Measurements from ENCODE around the gene STIL. TPM values are rescaled to one million over a fixed set of nuclear protein-coding genes. Genes with fewer than 3 reads are reported as not detected.

STIL gene
- total RNA-seq, 1 experiment from 2014 or later = 29.4 TPM

DNA sequence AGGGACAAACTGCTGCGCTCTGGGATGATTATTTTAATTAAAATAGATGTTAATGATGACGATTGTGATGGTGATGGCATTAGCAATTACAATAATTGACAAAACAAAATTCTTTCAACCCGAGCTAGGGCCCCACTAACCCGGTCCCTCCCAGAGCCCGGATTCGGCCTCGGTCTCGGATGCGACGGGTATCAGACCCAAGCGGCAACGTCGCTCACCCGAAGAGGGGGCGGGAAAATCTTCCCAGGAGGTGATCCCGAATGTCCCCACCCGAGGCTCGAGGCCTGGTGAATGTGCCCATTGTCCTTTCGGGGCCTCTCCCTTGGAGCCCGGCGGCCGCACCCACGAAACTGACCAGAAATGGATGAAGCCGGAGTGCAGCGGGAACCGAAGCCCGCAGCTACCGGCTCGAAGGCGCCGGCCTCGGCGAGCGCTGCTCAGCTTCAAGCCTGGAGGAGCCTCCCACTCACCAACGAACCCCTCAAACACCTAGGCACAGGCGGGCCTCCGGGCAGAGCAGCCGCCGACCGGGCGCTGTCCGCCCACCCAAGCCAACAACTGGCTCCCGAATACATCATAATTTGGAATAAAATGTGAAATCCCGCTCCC lies 83.2 kb downstream of the STIL start:
- no peak overlapping the region for H3K4me3 ChIP-seq (ENCODE audit: low read length)
- H3K36me3 ChIP-seq (ENCODE audit: insufficient read depth, low read length) = no peaks in the 10 kb centered on the region
- no peaks in the 10 kb centered on the region for H3K4me1 ChIP-seq (ENCODE audit: low read length)
- no peak overlapping the region for H3K4me2 ChIP-seq (ENCODE audit: low read depth, low read length, poor library complexity, severe bottlenecking)
- H3K27me3 ChIP-seq (ENCODE audit: low read length) = no peaks in the 10 kb centered on the region
- H3K9me3 ChIP-seq (ENCODE audit: low read length) = no peaks in the 10 kb centered on the region
- no peak overlapping the region for H3K9ac ChIP-seq (ENCODE audit: low read length)
- no peaks in the 10 kb centered on the region for H3K9me2 ChIP-seq (replicated peaks; ENCODE audit: insufficient read depth, low read length)
- H3K27ac ChIP-seq (ENCODE audit: low read length) = no peak overlapping the region
- H3K79me2 ChIP-seq (ENCODE audit: low read length) = no peaks in the 10 kb centered on the region
- no peak overlapping the region for H2AFZ ChIP-seq (ENCODE audit: low read length)
- no peaks in the 10 kb centered on the region for H4K20me1 ChIP-seq (ENCODE audit: insufficient read depth, low read depth, low read length)
- DNase-seq = no peak

DNA sequence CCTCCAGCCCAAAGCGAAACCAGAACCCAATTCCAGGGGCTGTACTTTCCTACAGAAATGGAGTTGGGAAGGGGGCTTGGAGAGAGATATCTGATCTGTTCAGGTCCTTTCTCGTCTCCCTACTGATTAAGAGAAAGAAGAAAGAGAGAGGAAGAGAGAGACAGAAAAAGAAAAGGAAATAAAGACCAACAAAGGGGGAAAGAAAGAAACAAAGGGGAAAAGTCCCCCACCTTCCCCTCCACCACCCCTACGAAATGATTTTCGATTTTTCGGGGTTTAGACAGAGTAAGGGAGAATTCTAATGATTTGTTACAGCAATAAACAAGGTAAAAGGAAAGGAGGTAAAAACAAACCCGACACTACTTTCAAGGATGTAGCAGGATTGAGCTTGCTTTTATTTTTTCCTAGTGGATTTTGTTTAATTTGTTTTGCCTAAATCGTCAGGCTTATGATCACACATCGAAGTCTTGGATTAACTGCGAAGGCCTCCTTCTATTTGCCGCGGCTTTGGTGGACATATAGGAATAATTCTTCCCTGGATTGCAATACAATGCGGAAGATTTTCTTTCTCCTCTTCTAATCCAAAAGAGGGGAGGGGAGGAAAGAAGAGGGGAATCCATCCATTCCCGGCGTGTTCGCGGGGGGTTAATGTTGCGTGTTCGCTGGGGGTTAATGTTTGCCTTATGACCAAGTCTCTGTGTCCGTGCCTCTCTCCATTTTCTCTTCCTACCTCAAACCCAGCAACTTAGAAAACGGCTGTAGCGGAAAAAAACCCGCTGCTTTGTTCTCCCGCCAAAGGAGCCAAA lies 83.9 kb downstream of the STIL start:
- Histone ChIP-seq H3K79me2 (ENCODE audit: low read length) (no peaks in the 10 kb centered on the region), H3K4me1 (ENCODE audit: low read length) (no peaks in the 10 kb centered on the region), H3K27me3 (ENCODE audit: low read length) (no peaks in the 10 kb centered on the region), H3K4me2 (ENCODE audit: low read depth, low read length, poor library complexity, severe bottlenecking) (no peak overlapping the region), H3K4me3 (ENCODE audit: low read length) (no peak overlapping the region), H2AFZ (ENCODE audit: low read length) (no peak overlapping the region), H3K9me2 (replicated peaks; ENCODE audit: insufficient read depth, low read length) (no peaks in the 10 kb centered on the region), H3K9ac (ENCODE audit: low read length) (no peak overlapping the region), H3K9me3 (ENCODE audit: low read length) (no peaks in the 10 kb centered on the region), H3K27ac (ENCODE audit: low read length) (no peak overlapping the region), H3K36me3 (ENCODE audit: insufficient read depth, low read length) (no peaks in the 10 kb centered on the region), H4K20me1 (ENCODE audit: insufficient read depth, low read depth, low read length) (no peaks in the 10 kb centered on the region)
- no peak for DNase-seq

DNA sequence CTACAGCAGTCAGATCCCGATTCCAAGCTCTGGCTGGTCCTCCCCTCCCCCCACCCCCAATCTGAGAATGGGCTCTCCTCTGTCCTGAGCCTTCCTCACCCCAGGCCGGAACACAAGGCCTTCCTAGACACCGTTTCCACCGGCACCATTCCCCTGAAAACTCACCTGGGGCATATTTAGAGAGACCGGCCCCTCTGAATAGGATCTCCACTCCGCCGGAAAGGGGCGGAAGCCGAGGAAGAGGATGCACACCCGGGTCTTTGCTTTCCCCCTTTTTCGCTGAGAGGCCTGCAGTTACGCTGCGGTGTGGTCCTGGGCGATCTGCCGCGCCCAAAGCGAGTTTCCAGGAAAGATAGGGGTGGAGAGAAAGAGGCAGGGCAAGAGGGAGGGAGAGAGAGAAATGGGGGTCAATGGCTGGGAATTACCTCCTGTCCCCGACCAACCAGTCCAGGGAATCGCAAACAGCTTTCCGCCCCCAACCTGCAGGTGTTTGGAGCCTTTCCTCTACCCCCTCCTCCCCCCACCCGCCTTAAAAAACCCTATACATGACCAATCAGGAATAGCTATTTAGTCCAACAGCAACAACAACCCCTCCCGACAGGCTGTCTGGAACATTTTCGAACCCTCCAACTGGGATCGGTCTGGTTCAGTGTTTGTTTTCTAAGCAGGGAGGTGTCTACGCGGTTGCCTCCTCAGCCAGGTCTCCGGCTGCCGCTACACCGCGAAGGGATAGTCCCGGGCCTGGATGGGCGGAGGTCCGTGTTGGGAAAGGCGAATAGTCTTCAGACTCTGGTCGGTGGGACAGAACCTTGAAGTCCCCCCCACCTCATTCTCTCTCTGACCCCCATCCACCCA lies 84.7 kb downstream of the STIL start:
- no peak for DNase-seq
- Histone ChIP-seq H3K27ac (ENCODE audit: low read length) (no peak overlapping the region), H3K4me2 (ENCODE audit: low read depth, low read length, poor library complexity, severe bottlenecking) (no peak overlapping the region), H3K4me3 (ENCODE audit: low read length) (no peak overlapping the region), H4K20me1 (ENCODE audit: insufficient read depth, low read depth, low read length) (no peaks in the 10 kb centered on the region), H3K79me2 (ENCODE audit: low read length) (no peaks in the 10 kb centered on the region), H3K9me2 (replicated peaks; ENCODE audit: insufficient read depth, low read length) (no peaks in the 10 kb centered on the region), H3K36me3 (ENCODE audit: insufficient read depth, low read length) (no peaks in the 10 kb centered on the region), H3K27me3 (ENCODE audit: low read length) (no peaks in the 10 kb centered on the region), H2AFZ (ENCODE audit: low read length) (no peak overlapping the region), H3K9me3 (ENCODE audit: low read length) (no peaks in the 10 kb centered on the region), H3K4me1 (ENCODE audit: low read length) (no peaks in the 10 kb centered on the region), H3K9ac (ENCODE audit: low read length) (no peak overlapping the region)

DNA sequence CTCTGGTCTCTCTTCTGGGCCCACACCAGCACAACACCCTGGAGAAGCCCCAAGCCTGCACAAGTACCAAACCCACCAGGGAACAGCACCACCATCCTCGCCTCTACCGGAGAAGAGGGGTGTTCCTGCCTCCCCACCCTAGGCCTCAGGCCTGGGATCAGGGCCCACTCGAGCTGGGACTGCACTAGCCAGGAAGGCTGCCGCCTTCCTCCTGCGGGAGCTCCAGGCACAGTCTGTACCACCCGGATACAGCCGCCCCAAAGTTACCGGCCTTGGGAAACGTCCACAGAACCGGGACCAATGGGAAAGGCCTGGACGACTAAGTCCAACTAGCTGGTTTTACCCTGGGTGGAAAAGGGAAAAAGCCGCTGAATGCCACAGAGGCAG lies 85.3 kb downstream of the STIL start:
- no peaks in the 10 kb centered on the region for H3K79me2 ChIP-seq (ENCODE audit: low read length)
- no peak overlapping the region for H2AFZ ChIP-seq (ENCODE audit: low read length)
- no peaks in the 10 kb centered on the region for H3K9me2 ChIP-seq (replicated peaks; ENCODE audit: insufficient read depth, low read length)
- no peak overlapping the region for H3K4me2 ChIP-seq (ENCODE audit: low read depth, low read length, poor library complexity, severe bottlenecking)
- no peaks in the 10 kb centered on the region for H3K4me1 ChIP-seq (ENCODE audit: low read length)
- no peaks in the 10 kb centered on the region for H4K20me1 ChIP-seq (ENCODE audit: insufficient read depth, low read depth, low read length)
- no peaks in the 10 kb centered on the region for H3K27me3 ChIP-seq (ENCODE audit: low read length)
- H3K9me3 ChIP-seq (ENCODE audit: low read length) = no peaks in the 10 kb centered on the region
- no peak overlapping the region for H3K4me3 ChIP-seq (ENCODE audit: low read length)
- H3K27ac ChIP-seq (ENCODE audit: low read length) = no peak overlapping the region
- H3K9ac ChIP-seq (ENCODE audit: low read length) = no peak overlapping the region
- H3K36me3 ChIP-seq (ENCODE audit: insufficient read depth, low read length) = no peaks in the 10 kb centered on the region
- no peak for DNase-seq

DNA sequence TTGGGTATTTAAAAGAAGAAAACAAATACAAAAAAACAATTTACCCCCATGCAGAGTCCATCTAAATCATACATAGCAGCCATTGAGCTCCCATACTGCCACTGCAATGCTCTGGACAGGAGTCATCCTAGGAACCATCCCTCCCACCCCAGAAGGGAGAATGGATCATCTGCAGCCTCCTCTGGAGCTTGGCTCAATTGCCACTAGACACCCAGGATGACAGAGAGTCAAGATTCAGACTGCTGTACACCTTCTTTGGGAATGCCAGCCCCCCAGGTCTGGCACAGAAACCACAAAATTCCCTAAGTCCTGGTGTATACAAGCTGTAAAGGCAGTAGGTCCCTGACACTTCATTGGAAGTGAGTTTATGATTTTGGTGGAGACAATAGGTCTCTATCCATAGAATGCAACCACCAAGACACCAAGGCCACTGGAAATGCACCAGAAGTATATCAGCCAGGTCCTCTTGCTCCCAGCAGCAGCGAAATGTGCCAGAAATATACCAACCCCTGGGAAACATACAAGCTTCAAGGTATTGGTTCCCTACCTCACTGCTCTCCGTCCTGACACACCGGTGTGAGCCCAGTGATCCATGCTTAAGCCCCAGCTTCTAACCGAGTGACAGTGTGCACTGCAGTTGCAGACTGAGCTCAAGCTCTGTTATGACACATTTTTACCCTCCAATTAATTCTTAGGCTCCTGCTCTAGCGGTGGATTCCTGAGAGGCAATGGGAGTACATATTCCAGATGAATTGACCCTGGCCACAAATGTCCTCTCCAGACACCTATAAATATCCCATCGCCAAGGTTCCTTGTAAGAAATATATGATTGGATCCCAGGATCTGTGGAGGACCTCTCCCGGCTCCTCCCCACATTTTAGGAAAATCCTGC lies 86.4 kb downstream of the STIL start:
- no peaks in the 10 kb centered on the region for H3K4me1 ChIP-seq (ENCODE audit: low read length)
- no peaks in the 10 kb centered on the region for H3K9me2 ChIP-seq (replicated peaks; ENCODE audit: insufficient read depth, low read length)
- H3K4me2 ChIP-seq (ENCODE audit: low read depth, low read length, poor library complexity, severe bottlenecking) = no peak overlapping the region
- no peaks in the 10 kb centered on the region for H3K27me3 ChIP-seq (ENCODE audit: low read length)
- DNase-seq = no peak
- H2AFZ ChIP-seq (ENCODE audit: low read length) = no peak overlapping the region
- H3K27ac ChIP-seq (ENCODE audit: low read length) = no peak overlapping the region
- no peaks in the 10 kb centered on the region for H3K79me2 ChIP-seq (ENCODE audit: low read length)
- no peak overlapping the region for H3K9ac ChIP-seq (ENCODE audit: low read length)
- H4K20me1 ChIP-seq (ENCODE audit: insufficient read depth, low read depth, low read length) = no peaks in the 10 kb centered on the region
- H3K9me3 ChIP-seq (ENCODE audit: low read length) = no peaks in the 10 kb centered on the region
- no peak overlapping the region for H3K4me3 ChIP-seq (ENCODE audit: low read length)
- H3K36me3 ChIP-seq (ENCODE audit: insufficient read depth, low read length) = no peaks in the 10 kb centered on the region

DNA sequence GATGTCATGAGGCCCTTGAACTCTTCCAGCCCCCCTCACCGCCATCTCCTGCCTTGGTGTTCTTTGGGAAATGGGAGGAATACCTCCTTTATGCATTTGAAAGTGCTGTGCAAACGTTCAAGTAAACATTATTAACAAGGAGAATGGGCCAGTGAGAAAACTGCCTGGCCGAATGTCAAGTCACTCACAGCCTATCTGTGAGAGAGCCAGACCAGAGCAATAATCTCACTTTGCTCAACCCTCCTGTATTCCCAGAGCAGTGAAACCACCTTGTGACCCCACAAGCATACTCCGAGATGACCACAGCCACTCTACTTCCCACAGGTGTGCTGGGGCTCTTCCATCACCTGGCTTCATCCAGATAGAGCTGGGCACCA lies 87.1 kb downstream of the STIL start:
- Histone ChIP-seq H3K4me2 (ENCODE audit: low read depth, low read length, poor library complexity, severe bottlenecking) (no peak overlapping the region), H3K9ac (ENCODE audit: low read length) (no peak overlapping the region), H2AFZ (ENCODE audit: low read length) (no peak overlapping the region), H3K4me3 (ENCODE audit: low read length) (no peak overlapping the region), H3K36me3 (ENCODE audit: insufficient read depth, low read length) (no peaks in the 10 kb centered on the region), H3K9me3 (ENCODE audit: low read length) (no peaks in the 10 kb centered on the region), H3K9me2 (replicated peaks; ENCODE audit: insufficient read depth, low read length) (no peaks in the 10 kb centered on the region), H3K27ac (ENCODE audit: low read length) (no peak overlapping the region), H3K4me1 (ENCODE audit: low read length) (no peaks in the 10 kb centered on the region), H3K79me2 (ENCODE audit: low read length) (no peaks in the 10 kb centered on the region), H3K27me3 (ENCODE audit: low read length) (no peaks in the 10 kb centered on the region), H4K20me1 (ENCODE audit: insufficient read depth, low read depth, low read length) (no peaks in the 10 kb centered on the region)
- no peak for DNase-seq

DNA sequence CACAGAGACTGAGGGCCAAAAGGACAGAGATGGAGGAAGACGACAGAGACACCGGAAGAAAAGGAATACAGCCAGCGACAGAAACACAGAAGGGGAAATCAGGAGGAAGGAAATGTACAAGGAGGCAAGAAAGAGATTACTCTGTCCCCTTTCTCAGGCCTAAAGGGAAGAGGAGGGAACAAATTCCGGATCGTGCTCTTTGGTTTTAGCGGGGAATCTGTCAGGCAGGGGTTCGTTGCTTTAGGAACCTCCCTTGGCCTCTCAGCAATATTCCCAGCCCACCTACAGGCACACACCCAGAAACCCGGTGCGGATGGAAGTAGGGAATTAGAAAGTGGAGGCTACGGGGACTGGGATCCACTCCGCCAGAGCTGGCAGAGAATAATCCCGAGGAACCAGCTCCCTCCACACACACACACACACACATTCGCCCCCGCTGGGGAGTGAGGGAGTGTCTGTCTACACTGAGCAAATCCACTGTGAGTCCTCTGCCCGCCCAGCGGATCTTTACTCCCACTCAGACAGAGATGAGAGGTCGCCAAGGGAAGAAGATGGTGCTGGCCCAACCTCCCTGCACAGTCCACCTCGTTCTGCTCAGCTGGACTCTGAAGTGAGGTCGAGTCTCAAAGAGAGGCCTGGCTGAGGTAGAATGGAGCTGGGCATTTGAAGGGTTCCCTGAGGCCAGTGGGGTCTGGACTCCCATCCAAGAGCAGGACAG lies 87.7 kb downstream of the STIL start:
- H2AFZ ChIP-seq (ENCODE audit: low read length) = no peak overlapping the region
- no peaks in the 10 kb centered on the region for H3K79me2 ChIP-seq (ENCODE audit: low read length)
- no peaks in the 10 kb centered on the region for H3K9me2 ChIP-seq (replicated peaks; ENCODE audit: insufficient read depth, low read length)
- no peak overlapping the region for H3K27ac ChIP-seq (ENCODE audit: low read length)
- no peak overlapping the region for H3K9ac ChIP-seq (ENCODE audit: low read length)
- no peak for DNase-seq
- no peaks in the 10 kb centered on the region for H3K36me3 ChIP-seq (ENCODE audit: insufficient read depth, low read length)
- H4K20me1 ChIP-seq (ENCODE audit: insufficient read depth, low read depth, low read length) = no peaks in the 10 kb centered on the region
- H3K4me2 ChIP-seq (ENCODE audit: low read depth, low read length, poor library complexity, severe bottlenecking) = no peak overlapping the region
- no peaks in the 10 kb centered on the region for H3K9me3 ChIP-seq (ENCODE audit: low read length)
- no peaks in the 10 kb centered on the region for H3K4me1 ChIP-seq (ENCODE audit: low read length)
- no peaks in the 10 kb centered on the region for H3K27me3 ChIP-seq (ENCODE audit: low read length)
- no peak overlapping the region for H3K4me3 ChIP-seq (ENCODE audit: low read length)
